H1 (cell line): ENCODE measurements around the gene NR1H3. TPM values are rescaled to one million over a fixed set of nuclear protein-coding genes. Genes with fewer than 3 reads are reported as not detected.

Experiments used
- CTCF ChIA-PET: fragments of 300-600 bp; sonication (Branson Sonifier 250); formaldehyde crosslinking; loops from one replicate; lab custom pipeline; 2021; ENCODE audit not compliant: partially characterized antibody; lab: Charles Lee
- POLR2A ChIA-PET: fragments of 300-600 bp; sonication (Branson Sonifier 250); formaldehyde crosslinking; loops from one replicate; lab custom pipeline; 2021; ENCODE audit warnings: inconsistent platforms; ENCODE audit not compliant: partially characterized antibody; lab: Charles Lee
- DNase-seq, 2 experiments: peaks; one replicate each; pipeline versions ENCODE4 v3.0.0 to v3.0.0-alpha.2; 2010 to 2022; ENCODE audit warnings: low spot score in 2 of 2, low read depth in 1 of 2, mixed read lengths in 1 of 2
- FAIRE-seq: peaks from 2 replicates; lab custom pipeline; 2011; peaks lifted over from hg19 to GRCh38; lab: Jason Lieb, UNC
- H2AFZ ChIP-seq: 2 replicates; pipeline ENCODE4 v1.8.1; 2012; ENCODE audit warnings: low read length, inconsistent platforms
- H2AK5ac ChIP-seq: 2 replicates; pipeline ENCODE4 v1.6.1; 2013; ENCODE audit warnings: low read depth, low read length
- H2BK120ac ChIP-seq: replicated peaks from 2 replicates; pipeline ENCODE3; 2013; ENCODE audit warnings: low read depth, low read length, inconsistent platforms
- H2BK12ac ChIP-seq: 2 replicates; pipeline ENCODE4 v1.6.1; 2013; ENCODE audit warnings: low read depth, low read length
- H2BK15ac ChIP-seq: 2 replicates; pipeline ENCODE4 v1.6.1; 2013; ENCODE audit warnings: low read length
- H2BK20ac ChIP-seq: 2 replicates; pipeline ENCODE4 v1.6.1; 2013; ENCODE audit warnings: low read length
- H2BK5ac ChIP-seq: 2 replicates; pipeline ENCODE4 v1.6.1; 2013; ENCODE audit warnings: low read depth, low read length
- H3K14ac ChIP-seq: 2 replicates; pipeline ENCODE4 v1.6.1; 2013; ENCODE audit warnings: inconsistent platforms; ENCODE audit not compliant: insufficient read length
- H3K18ac ChIP-seq: 2 replicates; pipeline ENCODE4 v1.6.1; 2013; ENCODE audit warnings: low read length; ENCODE audit errors: extremely low read depth
- H3K23ac ChIP-seq: 2 replicates; pipeline ENCODE4 v1.6.1; 2013; ENCODE audit warnings: inconsistent platforms; ENCODE audit not compliant: insufficient read length
- H3K23me2 ChIP-seq: 2 replicates; pipeline ENCODE4 v1.6.1; 2013; ENCODE audit warnings: low read depth, low read length
- H3K27ac ChIP-seq: 2 replicates; pipeline ENCODE4 v1.6.1; 2011; ENCODE audit warnings: low read depth, low read length, inconsistent platforms
- H3K27me3 ChIP-seq, 4 experiments: replicated peaks in 1 of 4; 1 replicate in 1 of 4; 2 replicates in 3 of 4; pipeline versions ENCODE4 v1.6.1 to v1.8.1; 2011 to 2013; ENCODE audit warnings: low read length in 3 of 4, mild to moderate bottlenecking in 3 of 4, inconsistent platforms in 2 of 4, mixed read lengths in 2 of 4, moderate library complexity in 1 of 4; ENCODE audit not compliant: control insufficient read depth in 3 of 4, insufficient read depth in 3 of 4; ENCODE audit errors: extremely low read depth in 1 of 4
- H3K36me3 ChIP-seq, 4 experiments: 2 replicates each; pipeline versions ENCODE4 v1.6.1 to v1.8.1; 2011 to 2013; ENCODE audit warnings: mild to moderate bottlenecking in 4 of 4, low read length in 3 of 4, moderate library complexity in 2 of 4, control low read depth in 1 of 4, inconsistent platforms in 1 of 4; ENCODE audit not compliant: insufficient read depth in 4 of 4, control insufficient read depth in 2 of 4
- H3K4ac ChIP-seq: replicated peaks from 2 replicates; pipeline ENCODE3; 2013; ENCODE audit warnings: low read length, low read depth, mixed read lengths, inconsistent platforms; ENCODE audit not compliant: insufficient read length
- H3K4me1 ChIP-seq, 4 experiments: replicated peaks in 1 of 4; 1 replicate in 1 of 4; 2 replicates in 3 of 4; pipeline versions ENCODE4 v1.6.1 to v1.8.1; 2011 to 2013; ENCODE audit warnings: low read length in 3 of 4, inconsistent platforms in 2 of 4, mixed read lengths in 1 of 4; ENCODE audit not compliant: insufficient read depth in 4 of 4, control insufficient read depth in 3 of 4
- H3K4me2 ChIP-seq, 2 experiments: 2 replicates each; pipeline versions ENCODE4 v1.6.1 to v1.8.1; 2011 to 2013; ENCODE audit warnings: low read depth in 2 of 2, low read length in 2 of 2, control low read depth in 1 of 2, inconsistent platforms in 1 of 2, mild to moderate bottlenecking in 1 of 2; ENCODE audit not compliant: insufficient read depth in 1 of 2
- H3K4me3 ChIP-seq, 4 experiments: fragments of 200-600, 300-600 bp in 1 of 4; sonication (generic), shearing (Covaris generic), sonication (Bioruptor Twin) in 1 of 4; 2 replicates each; pipeline versions ENCODE4 v1.5.1 to v1.8.1; 2011 to 2016; ENCODE audit warnings: low read length in 4 of 4, low read depth in 3 of 4, control low read depth in 2 of 4, inconsistent platforms in 2 of 4, mild to moderate bottlenecking in 2 of 4, mixed read lengths in 1 of 4, moderate library complexity in 1 of 4; ENCODE audit not compliant: insufficient read depth in 2 of 4; ENCODE audit errors: extremely low read depth in 1 of 4
- H3K56ac ChIP-seq: replicated peaks from 2 replicates; pipeline ENCODE3; 2013; ENCODE audit warnings: low read depth, mild to moderate bottlenecking, mixed read lengths, low read length, inconsistent platforms; ENCODE audit not compliant: insufficient read length
- H3K79me1 ChIP-seq: 2 replicates; pipeline ENCODE4 v1.6.1; 2013; ENCODE audit warnings: low read depth, low read length, control low read depth
- H3K79me2 ChIP-seq, 2 experiments: 2 replicates each; pipeline versions ENCODE4 v1.6.1 to v1.8.1; 2012 to 2013; ENCODE audit warnings: low read length in 2 of 2, mild to moderate bottlenecking in 2 of 2, inconsistent platforms in 1 of 2; ENCODE audit not compliant: insufficient read depth in 2 of 2, control insufficient read depth in 1 of 2
- H3K9ac ChIP-seq, 4 experiments: replicated peaks in 1 of 4; 1 replicate in 1 of 4; 2 replicates in 3 of 4; pipeline versions ENCODE4 v1.6.1 to v1.8.1; 2011 to 2013; ENCODE audit warnings: low read depth in 3 of 4, low read length in 3 of 4, control low read depth in 2 of 4, mild to moderate bottlenecking in 2 of 4, moderate library complexity in 2 of 4, inconsistent platforms in 1 of 4; ENCODE audit errors: extremely low read depth in 1 of 4
- H3K9me3 ChIP-seq, 2 experiments: 2 replicates each; pipeline versions ENCODE4 v1.6.1 to v1.8.1; 2012 to 2013; ENCODE audit warnings: mild to moderate bottlenecking in 2 of 2, moderate library complexity in 2 of 2, control low read depth in 1 of 2, inconsistent platforms in 1 of 2, low read depth in 1 of 2, low read length in 1 of 2, mixed read lengths in 1 of 2; ENCODE audit not compliant: insufficient read depth in 2 of 2
- H4K20me1 ChIP-seq, 2 experiments: replicated peaks in 1 of 2; 2 replicates each; pipeline versions ENCODE3 to v1.8.1; 2011 to 2013; ENCODE audit warnings: inconsistent platforms in 2 of 2, low read length in 2 of 2, mild to moderate bottlenecking in 1 of 2; ENCODE audit not compliant: insufficient read depth in 2 of 2, control insufficient read depth in 1 of 2
- H4K5ac ChIP-seq: 2 replicates; pipeline ENCODE4 v1.6.1; 2013; ENCODE audit warnings: low read length, low read depth, mixed read lengths, inconsistent platforms; ENCODE audit not compliant: insufficient read length
- H4K8ac ChIP-seq: 2 replicates; pipeline ENCODE4 v1.8.0; 2013; ENCODE audit warnings: mild to moderate bottlenecking, moderate library complexity, low read length, inconsistent platforms; ENCODE audit not compliant: insufficient read depth; ENCODE audit errors: extremely low read depth
- H4K91ac ChIP-seq: replicated peaks from 2 replicates; pipeline ENCODE3; 2013; ENCODE audit warnings: low read length, mixed read lengths, inconsistent platforms; ENCODE audit not compliant: insufficient read length
- BCL11A ChIP-seq, 2 experiments: IDR thresholded peaks; one replicate each; pipeline ENCODE4 v1.6.1; 2011; ENCODE audit warnings: low read depth in 2 of 2, low read length in 2 of 2, mild to moderate bottlenecking in 2 of 2
- CTCF ChIP-seq, 3 experiments: IDR thresholded peaks; 1 replicate in 2 of 3; 2 replicates in 1 of 3; pipeline versions ENCODE4 v1.5.1 to v1.6.1; 2011; ENCODE audit warnings: low read length in 3 of 3, mild to moderate bottlenecking in 3 of 3, inconsistent platforms in 2 of 3, low read depth in 1 of 3, moderate library complexity in 1 of 3; ENCODE audit not compliant: insufficient read depth in 1 of 3; ENCODE audit errors: control extremely low read depth in 1 of 3
- EGR1 ChIP-seq: IDR thresholded peaks from 2 replicates; pipeline ENCODE4 v1.6.1; 2011; ENCODE audit warnings: low read depth, low read length, borderline replicate concordance
- HDAC2 ChIP-seq, 2 experiments: fragments of 300-600 bp in 1 of 2; sonication (generic) in 1 of 2; IDR thresholded peaks; 2 replicates each; pipeline ENCODE4 v1.6.1; 2011 to 2012; ENCODE audit warnings: low read depth in 2 of 2, low read length in 2 of 2, mild to moderate bottlenecking in 2 of 2, moderate library complexity in 2 of 2, borderline replicate concordance in 1 of 2, inconsistent platforms in 1 of 2
- KDM5A ChIP-seq: fragments of 200-600 bp; IDR thresholded peaks from 2 replicates; pipeline ENCODE4 v1.7.1; 2012; ENCODE audit warnings: mild to moderate bottlenecking, low read length, inconsistent platforms, mixed read lengths
- PHF8 ChIP-seq: fragments of 200-600 bp; sonication (generic); conservative IDR thresholded peaks from 2 replicates; pipeline ENCODE4 v1.7.1; 2012; ENCODE audit warnings: low read depth, mild to moderate bottlenecking, inconsistent platforms, low read length, moderate library complexity
- POU5F1 ChIP-seq: IDR thresholded peaks from 2 replicates; pipeline ENCODE4 v1.6.1; 2011; ENCODE audit warnings: low read depth, mild to moderate bottlenecking, low read length, moderate library complexity
- RAD21 ChIP-seq, 2 experiments: IDR thresholded peaks in 1 of 2; conservative IDR thresholded peaks in 1 of 2; 2 replicates each; pipeline ENCODE4 v1.6.1; 2011; ENCODE audit warnings: low read depth in 2 of 2, low read length in 2 of 2, improper control_type of control experiment in 1 of 2, inconsistent platforms in 1 of 2, mild to moderate bottlenecking in 1 of 2, moderate library complexity in 1 of 2
- SP1 ChIP-seq: IDR thresholded peaks from 2 replicates; pipeline ENCODE4 v1.6.1; 2011; ENCODE audit warnings: low read depth, low read length
- SRF ChIP-seq: IDR thresholded peaks from 2 replicates; pipeline ENCODE4 v1.6.1; 2011; ENCODE audit warnings: mild to moderate bottlenecking, low read depth, low read length, moderate library complexity
- WGBS, 2 experiments: shearing (Covaris generic) in 1 of 2; methylation state at CpG; one replicate each; pipeline versions ENCODE4 v1.1.6 to v1.1.7; 2013 to 2015; ENCODE audit warnings: low lambda C conversion rate in 2 of 2, mixed read lengths in 2 of 2, inconsistent platforms in 1 of 2, low coverage in 1 of 2, missing lambda C conversion rate in 1 of 2; ENCODE audit not compliant: insufficient replicate concordance in 2 of 2, insufficient coverage in 1 of 2, insufficient read length in 1 of 2; ENCODE audit errors: extremely low coverage in 1 of 2, missing lambda C conversion rate in 1 of 2; 5-methylcytosine and 5-hydroxymethylcytosine counted together
- polyA plus RNA-seq, 7 experiments: library from polyadenylated mRNA; depleted of rRNA in 3 of 7; stranded (reverse) in 5 of 7; unstranded in 2 of 7; fragments of >200 nt in 5 of 7; fragments of 200-250 nt in 2 of 7; gene quantifications; 1 replicate in 5 of 7; 2 replicates in 1 of 7; 4 replicates in 1 of 7; pipeline versions ENCODE4 v1.2.1 to v1.2.3, GENCODE V29; 2011 to 2013; ENCODE audit warnings: missing spikeins in 2 of 7, mixed read lengths in 2 of 7
- total RNA-seq: library from RNA; stranded (reverse); fragmentation: NEBNext Ultra II Directional; extraction: Animal tissue kit (Norgen Biotek cat#: 25700); gene quantifications from 2 replicates; pipeline ENCODE4 v1.2.1, GENCODE V29; 2021

Gene NR1H3
- total and polyA plus RNA-seq, 2 of the 8 experiments (the other 6 are each of a cell fraction or from before 2014, with no cell fraction given): 19.9 to 42.1 TPM

GRCh38 chr11:47261291-47261800, 3.5 kb downstream of the NR1H3 start:
- CTCF ChIA-PET: interaction anchor here (0.6 to 7.1 kb wide), 8 partner anchors 10 to 982 kb away, joined by 3 to 127 read pairs (median 20); partner anchors contain the start of genes ACP2 and ARFGAP2
- H4K8ac ChIP-seq: no peak overlapping the region
- TF ChIP-seq CTCF (IDR thresholded peaks at IDR 0.05; ENCODE audit: control extremely low read depth in 1 of 3, insufficient read depth in 1 of 3, low read depth in 1 of 3, low read length in 3 of 3) (no peak), POU5F1 (no peak), EGR1 (no peak), HDAC2 (IDR thresholded peaks at IDR 0.05; ENCODE audit: borderline replicate concordance in 1 of 2, low read depth in 2 of 2, low read length in 2 of 2) (no peak), SRF (no peak), KDM5A (no peak), PHF8 (no peak), RAD21 (IDR thresholded peaks at IDR 0.05 in 1 of 2, conservative IDR thresholded peaks at IDR 0.05 in 1 of 2; ENCODE audit: low read depth in 2 of 2, low read length in 2 of 2) (no peak), BCL11A (IDR thresholded peaks at IDR 0.05; ENCODE audit: low read depth in 2 of 2, low read length in 2 of 2) (no peak), SP1 (no peak)

More at GRCh38 chr11:47261291-47261800, 3.5 kb downstream of the NR1H3 start:
- Histone ChIP-seq H3K36me3 (no peaks in the 10 kb centered on the region; a peak in 1 of 8 replicates), H4K91ac (no peak overlapping the region), H3K4ac (no peak overlapping the region), H2BK20ac (no peak overlapping the region), H3K79me2 (no peaks in the 10 kb centered on the region), H3K23ac (no peak overlapping the region), H3K14ac (no peak overlapping the region), H2BK12ac (no peak overlapping the region), H3K4me2 (no peak overlapping the region), H3K27me3 (no peaks in the 10 kb centered on the region), H2BK15ac (no peak overlapping the region), H3K27ac (no peak overlapping the region), H3K4me1 (peaks cover 2 to 15% (median 9%) of the 10 kb centered on the region in 4 experiments), H3K23me2 (peaks cover 3% of the 10 kb centered on the region), H2AK5ac (no peak overlapping the region), H3K56ac (no peak overlapping the region), H3K18ac (no peak overlapping the region), H3K4me3 (no peak overlapping the region), H4K20me1 (no peaks in the 10 kb centered on the region), H3K9ac (no peak overlapping the region), H2BK5ac (no peak overlapping the region), H2BK120ac (no peak overlapping the region), H3K9me3 (no peaks in the 10 kb centered on the region), H4K5ac (no peak overlapping the region), H3K79me1 (no peaks in the 10 kb centered on the region), H2AFZ (no peak overlapping the region)
- FAIRE-seq: no peak
- POLR2A ChIA-PET: interaction anchor here (0.7 to 7.1 kb wide), 6 partner anchors 10 to 84 kb away, joined by 3 to 35 read pairs (median 8); partner anchors contain the start of genes ACP2, ARFGAP2 and MADD
- DNase-seq: no peak
- WGBS, 2 experiments: 92% methylated on average over 22 of the region's 22 CpGs; no CpG with 5 or more reads in 1 of the 2 experiments
